K562 (cell line): ENCODE measurements around the gene TGOLN2. TPM values are rescaled to one million over a fixed set of nuclear protein-coding genes. Genes with fewer than 3 reads are reported as not detected.

Source experiments
- ATAC-seq: fragments of 200-7000 bp; cut with Tn5 transposase; 3 replicates; pipeline ENCODE4 v1.9.1; 2020; ENCODE audit warnings: moderate library complexity
- BruUV-seq: library from RNA; stranded (reverse); fragments of 400-500 nt; replicated peaks from 2 replicates; lab custom pipeline; 2021; lab: Mats Ljungman, UMichigan
- CTCF ChIA-PET: fragments of 300-600 bp; formaldehyde crosslinking; extraction: SDS; loops from one replicate; lab custom pipeline; 2021; ENCODE audit warnings: low intra/inter-chr PET ratio; lab: Yijun Ruan, JAX
- POLR2A ChIA-PET: fragments of 300-600, 350-650 bp; sonication (Branson Sonifier 250); formaldehyde crosslinking; extraction: SDS; loops from one replicate; lab custom pipeline; 2021; ENCODE audit warnings: antibody characterized with exemption, inconsistent platforms; lab: Yijun Ruan, JAX
- DNase-seq, 4 experiments: peaks; one replicate each; pipeline versions ENCODE4 v3.0.0 to v3.0.0-alpha.2; 2011 to 2018; ENCODE audit warnings: low spot score in 3 of 4, mixed read lengths in 3 of 4; ENCODE audit errors: extremely low read depth in 1 of 4
- FAIRE-seq: peaks from 2 replicates; lab custom pipeline; 2011; peaks lifted over from hg19 to GRCh38; lab: Jason Lieb, UNC
- H2AFZ ChIP-seq: 2 replicates; pipeline ENCODE4 v1.6.0; 2011; ENCODE audit warnings: low read depth, low read length, control low read depth, inconsistent platforms
- H3K27ac ChIP-seq: fragments of 200-600 bp; 3 replicates; pipeline ENCODE4 v1.8.0; 2011; ENCODE audit warnings: low read depth, mild to moderate bottlenecking, control low read depth, inconsistent platforms, low read length, moderate library complexity, mixed read lengths; ENCODE audit errors: extremely low read depth
- H3K27me3 ChIP-seq, 2 experiments: fragments of 300-600 bp in 1 of 2; 2 replicates in 1 of 2; 3 replicates in 1 of 2; pipeline versions ENCODE4 v1.6.0 to v1.8.0; 2011; ENCODE audit warnings: inconsistent platforms in 2 of 2, low read length in 2 of 2, mild to moderate bottlenecking in 1 of 2, mixed read lengths in 1 of 2, moderate library complexity in 1 of 2; ENCODE audit not compliant: control insufficient read depth in 2 of 2, insufficient read depth in 2 of 2
- H3K36me3 ChIP-seq: fragments of 300-600 bp; 3 replicates; pipeline ENCODE4 v1.8.0; 2011; ENCODE audit warnings: mild to moderate bottlenecking, low read length, inconsistent platforms; ENCODE audit not compliant: control insufficient read depth, insufficient read depth
- H3K4me1 ChIP-seq, 2 experiments: fragments of 200-600 bp in 1 of 2; replicated peaks in 1 of 2; 2 replicates in 1 of 2; 3 replicates in 1 of 2; pipeline versions ENCODE4 v1.5.1 to v1.8.0; 2011; ENCODE audit warnings: inconsistent platforms in 2 of 2, low read length in 2 of 2, mild to moderate bottlenecking in 1 of 2, mixed read lengths in 1 of 2, moderate library complexity in 1 of 2; ENCODE audit not compliant: control insufficient read depth in 2 of 2, insufficient read depth in 2 of 2
- H3K4me2 ChIP-seq: 2 replicates; pipeline ENCODE4 v1.6.1; 2011; ENCODE audit warnings: low read length, control low read depth, inconsistent platforms, mixed read lengths; ENCODE audit not compliant: insufficient read depth
- H3K4me3 ChIP-seq: fragments of 200-600 bp; sonication (generic), shearing (Covaris generic); 2 replicates; pipeline ENCODE4 v1.5.1; 2016; ENCODE audit warnings: control low read depth, inconsistent platforms
- H3K79me2 ChIP-seq: fragments of 200-600 bp; 3 replicates; pipeline ENCODE4 v1.8.0; 2011; ENCODE audit warnings: low read length, inconsistent platforms; ENCODE audit not compliant: control insufficient read depth, insufficient read depth
- H3K9ac ChIP-seq, 2 experiments: 2 replicates each; pipeline versions ENCODE4 v1.6.0 to v1.6.1; 2011; ENCODE audit warnings: low read depth in 2 of 2, low read length in 2 of 2, control low read depth in 1 of 2, inconsistent platforms in 1 of 2, mild to moderate bottlenecking in 1 of 2, mixed read lengths in 1 of 2; ENCODE audit not compliant: insufficient read depth in 1 of 2
- H3K9me1 ChIP-seq: one replicate; pipeline ENCODE4 v1.6.0; 2011; ENCODE audit warnings: inconsistent platforms, mild to moderate bottlenecking, low read length, moderate library complexity; ENCODE audit not compliant: control insufficient read depth, insufficient read depth
- H3K9me3 ChIP-seq: replicated peaks from 2 replicates; pipeline ENCODE4 v1.5.1; 2011; ENCODE audit warnings: low read depth, low read length, inconsistent platforms; ENCODE audit not compliant: control insufficient read depth, insufficient read depth
- H4K20me1 ChIP-seq: replicated peaks from 2 replicates; pipeline ENCODE4 v1.6.1; 2011; ENCODE audit warnings: low read length, inconsistent platforms, mixed read lengths; ENCODE audit not compliant: control insufficient read depth, insufficient read depth
- BACH1 ChIP-seq: fragments of 200-800 bp; sonication (Bioruptor generic); IDR thresholded peaks from 2 replicates; pipeline ENCODE4 v1.6.1; 2016; ENCODE audit warnings: missing genetic modification characterization, missing compliant biosample characterization
- BRCA1 ChIP-seq, 2 experiments: fragments of 450-650 bp in 1 of 2; sonication (generic) in 1 of 2; formaldehyde crosslinking in 1 of 2; IDR thresholded peaks; 2 replicates each; pipeline versions ENCODE4 v1.5.0 to v1.6.1; 2017 to 2020; ENCODE audit warnings: mild to moderate bottlenecking in 1 of 2, missing genetic modification reagents in 1 of 2
- CCNT2 ChIP-seq: IDR thresholded peaks from 2 replicates; pipeline ENCODE4 v1.6.1; 2011; ENCODE audit warnings: borderline replicate concordance, low read depth, mild to moderate bottlenecking, moderate library complexity, mixed read lengths, low read length; ENCODE audit not compliant: insufficient read length; ENCODE audit errors: extremely low read depth
- CTBP1 ChIP-seq: fragments of 450-650 bp; IDR thresholded peaks from 2 replicates; pipeline ENCODE4 v1.6.1; 2016; ENCODE audit warnings: borderline replicate concordance
- E2F4 ChIP-seq: sonication (generic); formaldehyde crosslinking; IDR thresholded peaks from 2 replicates; pipeline ENCODE4 v1.8.0; 2022; ENCODE audit warnings: mild to moderate bottlenecking, low read depth, missing genetic modification reagents
- ILF3 ChIP-seq: fragments of 450-650 bp; IDR thresholded peaks from 2 replicates; pipeline ENCODE4 v1.6.1; 2018; ENCODE audit warnings: antibody characterized with exemption, mild to moderate bottlenecking, moderate library complexity, borderline replicate concordance
- MED1 ChIP-seq: sonication (generic); formaldehyde crosslinking; IDR thresholded peaks from 2 replicates; pipeline ENCODE4 v1.8.1; 2023; ENCODE audit warnings: missing genetic modification reagents, borderline replicate concordance
- MXI1 ChIP-seq: IDR thresholded peaks from 2 replicates; pipeline ENCODE4 v1.6.1; 2011; ENCODE audit warnings: low read depth, mild to moderate bottlenecking, improper control_type of control experiment, low read length
- NR2C2 ChIP-seq, 2 experiments: fragments of 200-800 bp in 1 of 2; sonication (Bioruptor generic) in 1 of 2; sonication (generic) in 1 of 2; formaldehyde crosslinking in 1 of 2; IDR thresholded peaks; 2 replicates each; pipeline versions ENCODE4 v1.6.1 to v1.8.0; 2016 to 2022; ENCODE audit warnings: mild to moderate bottlenecking in 1 of 2, missing compliant biosample characterization in 1 of 2, missing genetic modification characterization in 1 of 2, missing genetic modification reagents in 1 of 2
- NUFIP1 ChIP-seq: fragments of 450-650 bp; IDR thresholded peaks from 2 replicates; pipeline ENCODE4 v1.6.1; 2018; ENCODE audit not compliant: partially characterized antibody
- PHF21A ChIP-seq: fragments of 450-650 bp; IDR thresholded peaks from 2 replicates; pipeline ENCODE4 v1.6.1; 2017; ENCODE audit warnings: low read depth, borderline replicate concordance
- PKNOX1 ChIP-seq: fragments of 450-650 bp; IDR thresholded peaks from 2 replicates; pipeline ENCODE4 v1.6.1; 2016
- PRDM10 ChIP-seq: fragments of 450-650 bp; IDR thresholded peaks from 2 replicates; pipeline ENCODE4 v1.6.1; 2018; ENCODE audit not compliant: partially characterized antibody
- RBM25 ChIP-seq: fragments of 200-400 bp; formaldehyde crosslinking; IDR thresholded peaks from 2 replicates; pipeline ENCODE4 v1.6.1; 2018; ENCODE audit warnings: low read length, low read depth, moderate library complexity; ENCODE audit not compliant: severe bottlenecking
- RFX7 ChIP-seq: fragments of 250-450 bp; sonication (Bioruptor Pico); IDR thresholded peaks from 2 replicates; pipeline ENCODE4 v1.5.1; 2021; ENCODE audit warnings: mild to moderate bottlenecking
- SMAD2 ChIP-seq: fragments of 150-350 bp; IDR thresholded peaks from 2 replicates; pipeline ENCODE4 v1.6.1; 2014; ENCODE audit warnings: low read depth, mild to moderate bottlenecking, low read length
- WGBS: fragments of 100-300 bp; shearing (Covaris generic); methylation state at CpG from one replicate; pipeline ENCODE4 v1.1.6; 2016; ENCODE audit warnings: low coverage, mixed read lengths; ENCODE audit not compliant: insufficient coverage; ENCODE audit errors: missing lambda C conversion rate; 5-methylcytosine and 5-hydroxymethylcytosine counted together
- in situ Hi-C: fragments of 300-500 bp; cut with MboI; formaldehyde crosslinking; loops from 4 replicates; pipeline ENCODE4 v1.15.0; 2018; ENCODE audit warnings: inconsistent platforms, mixed read lengths
- intact Hi-C: fragments of 100-400 bp; cut with micrococcal nuclease; formaldehyde crosslinking; loops from 2 replicates; pipeline ENCODE4 v1.14.2; 2022
- polyA plus RNA-seq, 8 experiments: library from polyadenylated mRNA; depleted of rRNA in 4 of 8; stranded (reverse) in 5 of 8; unstranded in 3 of 8; fragments of >200 nt; fragmentation: Nextera tagmentation in 2 of 8; fragmentation: Illumina TruSeq in 1 of 8; extraction: Ambion mirVana in 2 of 8; extraction: Trizol in 1 of 8; gene quantifications; 2 replicates each; pipeline versions ENCODE4 v1.2.1 to v1.2.3, GENCODE V29; 2011 to 2014; ENCODE audit warnings: inconsistent platforms in 1 of 8, missing spikeins in 1 of 8
- total RNA-seq, 7 experiments: library from RNA; depleted of rRNA in 6 of 7; stranded (reverse); fragments of >200 nt in 6 of 7; fragmentation: Illumina TruSeq in 2 of 7; extraction: Trizol in 2 of 7; gene quantifications; 2 replicates each; pipeline versions ENCODE4 v1.2.1 to v1.2.3, GENCODE V29; 2011 to 2021; ENCODE audit warnings: low replicate concordance in 1 of 7

Gene TGOLN2
- total and polyA plus RNA-seq, 9 of the 15 experiments (the other 6 are each of a cell fraction or from before 2014, with no cell fraction given) = 13.0 to 66.5 (median 35.9) TPM

GRCh38 chr2:85376291-85377065 lies 48.7 kb upstream of the TGOLN2 start:
- no peak for DNase-seq
- H3K27ac ChIP-seq = no peak overlapping the region
- no peaks in the 10 kb centered on the region for H3K27me3 ChIP-seq
- 56% methylated on average over 5 of the region's 5 CpGs for WGBS
- no TSS peak for BruUV-seq
- H3K4me2 ChIP-seq = no peak overlapping the region
- ChIA-PET CTCF (no interaction called here), POLR2A (interaction anchor here (0.6 to 1.1 kb wide), 3 partner anchors 42 to 163 kb away, joined by 3 to 4 read pairs (median 3); partner anchors contain the start of gene MAT2A)
- FAIRE-seq = no peak
- no peak overlapping the region for H3K4me3 ChIP-seq
- no peaks in the 10 kb centered on the region for H3K79me2 ChIP-seq
- in situ Hi-C loops = no loop called here
- H3K36me3 ChIP-seq = peaks cover 7% of the 10 kb centered on the region; the same call in 1 of the 3 replicates
- intact Hi-C loops = no loop called here
- no peaks in the 10 kb centered on the region for H4K20me1 ChIP-seq
- no peaks in the 10 kb centered on the region for H3K4me1 ChIP-seq
- no peak for ATAC-seq
- H3K9ac ChIP-seq = no peak overlapping the region
- H2AFZ ChIP-seq = no peak overlapping the region
- peaks cover 2% of the 10 kb centered on the region; the same call in 1 of the 2 replicates for H3K9me3 ChIP-seq
- H3K9me1 ChIP-seq = no peaks in the 10 kb centered on the region
- TF ChIP-seq ILF3 (no peak), RBM25 (no peak), PRDM10 (no peak), MXI1 (no peak), MED1 (CRISPR knock-in tag) (no peak), CCNT2 (no peak), PKNOX1 (no peak), SMAD2 (no peak), BRCA1 (IDR thresholded peaks at IDR 0.05) (no peak), BRCA1 (CRISPR knock-in tag; IDR thresholded peaks at IDR 0.05) (no peak), E2F4 (no peak), RFX7 (CRISPR knock-in tag) (no peak), BACH1 (tag) (no peak), NUFIP1 (no peak), CTBP1 (no peak), PHF21A (no peak), NR2C2 (CRISPR knock-in tag; IDR thresholded peaks at IDR 0.05) (no peak), NR2C2 (tag; IDR thresholded peaks at IDR 0.05) (no peak)
